ENCODE results near the gene GID8. TPM values are rescaled to one million over a fixed set of nuclear protein-coding genes. Genes with fewer than 3 reads are reported as not detected.

GID8 gene
- total and polyA plus RNA-seq, 9 of the 15 experiments (the other 6 are each of a cell fraction or from before 2014, with no cell fraction given), result 7.5 to 31.6 (median 22.2) TPM

DNA sequence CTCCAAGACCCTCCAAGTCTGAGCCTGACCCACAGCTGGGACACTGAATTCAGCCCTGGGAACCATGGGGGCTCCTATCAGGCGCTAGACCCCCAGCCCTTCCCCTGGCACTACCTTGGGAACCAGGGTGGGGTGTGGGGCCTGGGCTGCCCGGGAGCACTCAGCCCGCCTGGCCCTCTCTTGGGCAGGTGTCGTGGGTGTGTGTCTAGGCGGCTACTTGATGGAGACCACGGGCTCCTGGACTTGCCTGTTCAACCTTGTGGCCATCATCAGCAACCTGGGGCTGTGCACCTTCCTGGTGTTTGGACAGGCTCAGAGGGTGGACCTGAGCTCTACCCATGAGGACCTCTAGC lies 29.2 kb downstream of the GID8 start:
- Histone ChIP-seq H2AFZ (ENCODE audit: low read depth, low read length) (no peak overlapping the region), H4K20me1 (replicated peaks; ENCODE audit: control insufficient read depth, insufficient read depth, low read length) (peaks cover 3% of the 10 kb centered on the region; the same call in 1 of the 2 replicates), H3K4me1 (replicated peaks in 1 of 2; ENCODE audit: control insufficient read depth in 2 of 2, insufficient read depth in 2 of 2, low read length in 2 of 2) (peaks cover 0 to 44% of the 10 kb centered on the region in 2 experiments; a peak in 3 of 5 replicates), H3K27me3 (ENCODE audit: control insufficient read depth in 2 of 2, insufficient read depth in 2 of 2, low read length in 2 of 2) (peaks cover 59 to 99% of the 10 kb centered on the region in 2 experiments), H3K36me3 (ENCODE audit: control insufficient read depth, insufficient read depth, low read length) (no peaks in the 10 kb centered on the region), H3K4me3 (no peak overlapping the region), H3K27ac (ENCODE audit: extremely low read depth, low read depth, low read length) (no peak overlapping the region), H3K9me1 (ENCODE audit: control insufficient read depth, insufficient read depth, low read length) (no peaks in the 10 kb centered on the region), H3K9me3 (replicated peaks; ENCODE audit: control insufficient read depth, insufficient read depth, low read depth, low read length) (no peaks in the 10 kb centered on the region), H3K4me2 (ENCODE audit: insufficient read depth, low read length) (no peak overlapping the region), H3K79me2 (ENCODE audit: control insufficient read depth, insufficient read depth, low read length) (no peaks in the 10 kb centered on the region), H3K9ac (ENCODE audit: insufficient read depth in 1 of 2, low read depth in 2 of 2, low read length in 2 of 2) (no peak overlapping the region)
- 0% methylated on average over 6 of the region's 6 CpGs for WGBS (ENCODE audit: insufficient coverage, low coverage, missing lambda C conversion rate)
- ChIA-PET POLR2A (interaction anchor here (1.0 kb wide), 1 partner anchor 31 kb away, joined by 3 read pairs; no protein-coding TSS in a partner anchor), CTCF (ENCODE audit: low intra/inter-chr PET ratio) (no interaction called here)
- no TSS peak for BruUV-seq (replicated peaks)
- in situ Hi-C loops (cut with MboI), result no loop called here
- TF ChIP-seq TSC22D4 (tag; IDR thresholded peaks at IDR 0.05), result no peak
- TF ChIP-seq, protein P1, sequence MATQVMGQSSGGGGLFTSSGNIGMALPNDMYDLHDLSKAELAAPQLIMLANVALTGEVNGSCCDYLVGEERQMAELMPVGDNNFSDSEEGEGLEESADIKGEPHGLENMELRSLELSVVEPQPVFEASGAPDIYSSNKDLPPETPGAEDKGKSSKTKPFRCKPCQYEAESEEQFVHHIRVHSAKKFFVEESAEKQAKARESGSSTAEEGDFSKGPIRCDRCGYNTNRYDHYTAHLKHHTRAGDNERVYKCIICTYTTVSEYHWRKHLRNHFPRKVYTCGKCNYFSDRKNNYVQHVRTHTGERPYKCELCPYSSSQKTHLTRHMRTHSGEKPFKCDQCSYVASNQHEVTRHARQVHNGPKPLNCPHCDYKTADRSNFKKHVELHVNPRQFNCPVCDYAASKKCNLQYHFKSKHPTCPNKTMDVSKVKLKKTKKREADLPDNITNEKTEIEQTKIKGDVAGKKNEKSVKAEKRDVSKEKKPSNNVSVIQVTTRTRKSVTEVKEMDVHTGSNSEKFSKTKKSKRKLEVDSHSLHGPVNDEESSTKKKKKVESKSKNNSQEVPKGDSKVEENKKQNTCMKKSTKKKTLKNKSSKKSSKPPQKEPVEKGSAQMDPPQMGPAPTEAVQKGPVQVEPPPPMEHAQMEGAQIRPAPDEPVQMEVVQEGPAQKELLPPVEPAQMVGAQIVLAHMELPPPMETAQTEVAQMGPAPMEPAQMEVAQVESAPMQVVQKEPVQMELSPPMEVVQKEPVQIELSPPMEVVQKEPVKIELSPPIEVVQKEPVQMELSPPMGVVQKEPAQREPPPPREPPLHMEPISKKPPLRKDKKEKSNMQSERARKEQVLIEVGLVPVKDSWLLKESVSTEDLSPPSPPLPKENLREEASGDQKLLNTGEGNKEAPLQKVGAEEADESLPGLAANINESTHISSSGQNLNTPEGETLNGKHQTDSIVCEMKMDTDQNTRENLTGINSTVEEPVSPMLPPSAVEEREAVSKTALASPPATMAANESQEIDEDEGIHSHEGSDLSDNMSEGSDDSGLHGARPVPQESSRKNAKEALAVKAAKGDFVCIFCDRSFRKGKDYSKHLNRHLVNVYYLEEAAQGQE (IDR thresholded peaks at IDR 0.05; ENCODE audit: borderline replicate concordance), result no peak
- TF ChIP-seq, protein P1 (CRISPR knock-in tag; IDR thresholded peaks at IDR 0.05; ENCODE audit: low read depth), result no peak
- ATAC-seq, result no peak
- intact Hi-C loops (cut with micrococcal nuclease), result no loop called here
- no peak for DNase-seq (ENCODE audit: extremely low read depth in 1 of 4, low spot score in 3 of 4)
- FAIRE-seq, result no peak
